DOHH2 (cell line): ENCODE data around the gene S100A4.

Experiments used
- H3F3A ChIP-seq: fragments of 200-600 bp; sonication (generic), shearing (Covaris generic); 2 replicates; pipeline ENCODE4 v1.6.0; 2016; ENCODE audit warnings: antibody characterized with exemption, mild to moderate bottlenecking; ENCODE audit not compliant: control insufficient read depth, insufficient read depth
- H3K27ac ChIP-seq: fragments of 200-600 bp; sonication (generic); 2 replicates; pipeline ENCODE4 v1.5.1; 2014; ENCODE audit warnings: low read depth, mild to moderate bottlenecking, low read length, moderate library complexity
- H3K27me3 ChIP-seq: fragments of 200-600 bp; sonication (generic); 2 replicates; pipeline ENCODE4 v1.6.1; 2014; ENCODE audit warnings: mild to moderate bottlenecking, low read length, mixed read lengths; ENCODE audit not compliant: control insufficient read depth
- H3K36me3 ChIP-seq: fragments of 200-600 bp; sonication (generic); 2 replicates; pipeline ENCODE4 v1.6.1; 2014; ENCODE audit warnings: mild to moderate bottlenecking, low read length, moderate library complexity, mixed read lengths; ENCODE audit not compliant: control insufficient read depth
- H3K4me1 ChIP-seq: fragments of 200-600 bp; sonication (generic); 2 replicates; pipeline ENCODE4 v1.6.1; 2014; ENCODE audit warnings: mild to moderate bottlenecking, low read length, mixed read lengths; ENCODE audit not compliant: control insufficient read depth
- H3K4me2 ChIP-seq: fragments of 200-600 bp; sonication (generic); 2 replicates; pipeline ENCODE4 v1.6.0; 2014; ENCODE audit warnings: mild to moderate bottlenecking, low read length, moderate library complexity
- H3K4me3 ChIP-seq: fragments of 200-600 bp; sonication (generic); 2 replicates; pipeline ENCODE4 v1.5.1; 2014; ENCODE audit warnings: mild to moderate bottlenecking, low read length, mixed read lengths
- H3K79me2 ChIP-seq: fragments of 200-600 bp; sonication (generic); 2 replicates; pipeline ENCODE4 v1.6.1; 2014; ENCODE audit warnings: mild to moderate bottlenecking, low read length, mixed read lengths; ENCODE audit not compliant: control insufficient read depth
- H3K9me2 ChIP-seq: fragments of 200-600 bp; sonication (generic); replicated peaks from 2 replicates; pipeline ENCODE4 v1.6.1; 2014; ENCODE audit warnings: mild to moderate bottlenecking, low read length, mixed read lengths; ENCODE audit not compliant: control insufficient read depth
- H3K9me3 ChIP-seq: fragments of 200-600 bp; sonication (generic); 2 replicates; pipeline ENCODE4 v1.6.1; 2014; ENCODE audit warnings: antibody characterized with exemption, low read length, mixed read lengths; ENCODE audit not compliant: control insufficient read depth, insufficient read depth
- H4K20me1 ChIP-seq: fragments of 200-600 bp; sonication (generic); 2 replicates; pipeline ENCODE4 v1.6.0; 2014; ENCODE audit warnings: low read depth, mild to moderate bottlenecking, antibody characterized with exemption, low read length, moderate library complexity; ENCODE audit not compliant: control insufficient read depth, insufficient read depth
- CTCF ChIP-seq: fragments of 200-600 bp; sonication (generic); IDR thresholded peaks from one replicate; pipeline ENCODE4 v1.5.1; 2014; ENCODE audit warnings: antibody characterized with exemption, mild to moderate bottlenecking, low read depth, low read length; ENCODE audit not compliant: poor library complexity, severe bottlenecking
- EZH2phosphoT487 ChIP-seq: fragments of 200-600 bp; sonication (generic); IDR thresholded peaks from 2 replicates; pipeline ENCODE4 v1.6.1; 2017; ENCODE audit warnings: borderline replicate concordance, mild to moderate bottlenecking, antibody characterized with exemption, low read length, moderate library complexity, mixed read lengths

S100A4 gene

GRCh38 chr1:153587314-153587713 is 41.7 kb upstream of the S100A4 start:
- no peaks in the 10 kb centered on the region for H3K79me2 ChIP-seq
- no peak for TF ChIP-seq CTCF
- no peak for TF ChIP-seq EZH2phosphoT487
- no peaks in the 10 kb centered on the region for H3K9me2 ChIP-seq
- no peak overlapping the region for H3K4me2 ChIP-seq
- peaks cover 6% of the 10 kb centered on the region for H3K4me1 ChIP-seq
- no peaks in the 10 kb centered on the region; the same call in none of the 2 replicates for H3K27me3 ChIP-seq
- H3F3A ChIP-seq = no peaks in the 10 kb centered on the region
- no peaks in the 10 kb centered on the region for H3K36me3 ChIP-seq
- H3K27ac ChIP-seq = no peak overlapping the region
- H4K20me1 ChIP-seq = no peaks in the 10 kb centered on the region
- H3K4me3 ChIP-seq = no peak overlapping the region
- H3K9me3 ChIP-seq = no peaks in the 10 kb centered on the region

- Histone ChIP-seq H3K27me3 (no peaks in the 10 kb centered on the region; the same call in none of the 2 replicates), H3F3A (no peaks in the 10 kb centered on the region), H3K4me3 (no peak overlapping the region), H3K4me1 (peaks cover 6% of the 10 kb centered on the region), H3K4me2 (no peak overlapping the region), H3K36me3 (no peaks in the 10 kb centered on the region), H4K20me1 (no peaks in the 10 kb centered on the region), H3K9me2 (no peaks in the 10 kb centered on the region), H3K27ac (no peak overlapping the region), H3K79me2 (no peaks in the 10 kb centered on the region), H3K9me3 (no peaks in the 10 kb centered on the region)
- TF ChIP-seq CTCF (no peak), EZH2phosphoT487 (no peak)
Observed at GRCh38 chr1:153586347-153586746, 40.7 kb upstream of the S100A4 start.

- no peaks in the 10 kb centered on the region for H3K36me3 ChIP-seq
Observed at GRCh38 chr1:153585006-153585405, 39.4 kb upstream of the S100A4 start.

More at GRCh38 chr1:153585006-153585405, 39.4 kb upstream of the S100A4 start:
- Histone ChIP-seq H4K20me1 (no peaks in the 10 kb centered on the region), H3K4me2 (no peak overlapping the region), H3K27ac (no peak overlapping the region), H3K27me3 (no peaks in the 10 kb centered on the region; the same call in none of the 2 replicates), H3F3A (no peaks in the 10 kb centered on the region), H3K9me3 (no peaks in the 10 kb centered on the region), H3K79me2 (no peaks in the 10 kb centered on the region), H3K4me1 (peaks cover 6% of the 10 kb centered on the region), H3K9me2 (no peaks in the 10 kb centered on the region), H3K4me3 (no peak overlapping the region)
- TF ChIP-seq EZH2phosphoT487 = no peak
- TF ChIP-seq CTCF = no peak
